ENCODE measurements around the gene TENM4. TPM values are rescaled to one million over a fixed set of nuclear protein-coding genes. Genes with fewer than 3 reads are reported as not detected.

TENM4 gene
- total RNA-seq, 2 experiments from 2014 or later, result not detected

DNA sequence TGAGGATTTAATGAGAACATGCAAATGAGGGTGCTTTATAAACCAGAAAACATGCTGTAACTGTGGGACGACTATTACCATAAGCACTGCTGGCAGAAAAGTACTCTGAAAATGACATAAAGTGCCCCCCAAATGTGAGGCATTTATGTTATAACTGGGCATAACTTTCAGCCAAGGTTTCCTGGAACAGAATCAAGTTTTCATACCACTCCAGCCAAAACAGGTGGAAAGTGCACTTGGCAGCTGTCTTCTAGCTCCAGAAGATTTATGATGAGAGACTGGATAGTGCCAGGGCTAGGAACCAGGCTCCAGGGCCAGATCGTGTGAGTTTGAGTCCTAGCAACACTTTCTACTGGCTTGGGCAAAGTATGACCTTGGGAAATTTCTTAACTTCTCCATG, 339.2 kb downstream of the TENM4 start:
- intact Hi-C loops (cut with micrococcal nuclease), result no loop called here
- ATAC-seq (no peak), DNase-seq (no peak)
- POLR2A ChIA-PET, result no interaction called here
- Mint-ChIP-seq H3K4me3 (no peak overlapping the region), H3K36me3 (ENCODE audit: low read depth) (no peaks in the 10 kb centered on the region), H3K27me3 (peaks cover 2% of the 10 kb centered on the region), H3K9me3 (no peaks in the 10 kb centered on the region), H3K4me1 (ENCODE audit: low read depth) (no peaks in the 10 kb centered on the region), H3K27ac (no peak overlapping the region)
- CTCF ChIA-PET, result interaction anchor here (4.4 kb wide), 1 partner anchor 456 kb away, joined by 25 read pairs; no protein-coding TSS in a partner anchor
- TF ChIP-seq, protein P1, sequence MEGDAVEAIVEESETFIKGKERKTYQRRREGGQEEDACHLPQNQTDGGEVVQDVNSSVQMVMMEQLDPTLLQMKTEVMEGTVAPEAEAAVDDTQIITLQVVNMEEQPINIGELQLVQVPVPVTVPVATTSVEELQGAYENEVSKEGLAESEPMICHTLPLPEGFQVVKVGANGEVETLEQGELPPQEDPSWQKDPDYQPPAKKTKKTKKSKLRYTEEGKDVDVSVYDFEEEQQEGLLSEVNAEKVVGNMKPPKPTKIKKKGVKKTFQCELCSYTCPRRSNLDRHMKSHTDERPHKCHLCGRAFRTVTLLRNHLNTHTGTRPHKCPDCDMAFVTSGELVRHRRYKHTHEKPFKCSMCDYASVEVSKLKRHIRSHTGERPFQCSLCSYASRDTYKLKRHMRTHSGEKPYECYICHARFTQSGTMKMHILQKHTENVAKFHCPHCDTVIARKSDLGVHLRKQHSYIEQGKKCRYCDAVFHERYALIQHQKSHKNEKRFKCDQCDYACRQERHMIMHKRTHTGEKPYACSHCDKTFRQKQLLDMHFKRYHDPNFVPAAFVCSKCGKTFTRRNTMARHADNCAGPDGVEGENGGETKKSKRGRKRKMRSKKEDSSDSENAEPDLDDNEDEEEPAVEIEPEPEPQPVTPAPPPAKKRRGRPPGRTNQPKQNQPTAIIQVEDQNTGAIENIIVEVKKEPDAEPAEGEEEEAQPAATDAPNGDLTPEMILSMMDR (IDR thresholded peaks at IDR 0.05), result no peak

DNA sequence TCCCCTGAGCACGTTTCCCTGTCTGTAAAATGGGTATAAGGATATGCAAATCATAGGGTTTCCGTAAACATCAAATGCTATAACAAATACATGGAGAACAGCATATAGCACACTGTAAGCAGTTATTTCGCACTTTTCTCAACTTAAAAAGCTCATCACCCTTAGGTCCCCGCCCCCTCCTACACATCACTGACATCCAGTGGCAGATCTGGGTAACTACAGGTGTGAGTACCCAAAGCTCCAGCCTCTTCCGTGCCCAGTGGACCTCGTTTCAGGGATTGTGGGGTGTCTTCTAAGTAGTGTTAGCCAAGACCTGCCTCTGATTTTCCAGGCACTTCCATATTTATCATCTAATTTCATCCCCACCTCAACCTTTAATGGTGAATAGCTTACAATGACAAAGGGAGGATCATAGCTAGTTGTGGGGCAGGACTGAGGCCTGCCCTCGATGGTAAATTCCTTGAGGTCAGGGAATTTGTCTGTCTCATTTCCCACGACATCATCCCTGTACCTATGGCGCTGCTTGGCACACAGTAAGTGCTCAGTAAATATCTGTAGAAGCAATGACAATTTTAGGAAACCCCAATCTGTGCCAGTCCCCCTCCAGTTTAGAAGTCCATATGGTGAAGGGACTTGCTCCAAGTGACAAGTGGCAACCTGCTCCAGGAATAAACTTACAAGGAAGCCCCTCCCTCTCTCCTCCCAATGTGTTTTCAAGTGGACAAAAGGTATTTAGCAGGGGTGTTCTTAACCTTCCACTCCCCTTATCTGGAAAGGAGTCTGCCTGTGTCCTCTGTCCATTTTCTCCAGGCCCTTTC, 340.5 kb downstream of the TENM4 start:
- TF ChIP-seq, protein P1 (IDR thresholded peaks at IDR 0.05), result peak; percentile 60
- H3K4me1 Mint-ChIP-seq (ENCODE audit: low read depth), result no peaks in the 10 kb centered on the region
- H3K9me3 Mint-ChIP-seq, result no peaks in the 10 kb centered on the region
- no peak overlapping the region for H3K4me3 Mint-ChIP-seq
- peaks cover 2% of the 10 kb centered on the region for H3K27me3 Mint-ChIP-seq
- no peak overlapping the region for H3K27ac Mint-ChIP-seq
- DNase-seq (peak; percentile 52), ATAC-seq (peak; percentile 74)
- CTCF ChIA-PET, result interaction anchor here (1.1 to 4.4 kb wide), 11 partner anchors 9 to 455 kb away, joined by 3 to 25 read pairs (median 4); no protein-coding TSS in a partner anchor
- H3K36me3 Mint-ChIP-seq (ENCODE audit: low read depth), result no peaks in the 10 kb centered on the region
- intact Hi-C loops (cut with micrococcal nuclease), result no loop called here
- POLR2A ChIA-PET, result no interaction called here

DNA sequence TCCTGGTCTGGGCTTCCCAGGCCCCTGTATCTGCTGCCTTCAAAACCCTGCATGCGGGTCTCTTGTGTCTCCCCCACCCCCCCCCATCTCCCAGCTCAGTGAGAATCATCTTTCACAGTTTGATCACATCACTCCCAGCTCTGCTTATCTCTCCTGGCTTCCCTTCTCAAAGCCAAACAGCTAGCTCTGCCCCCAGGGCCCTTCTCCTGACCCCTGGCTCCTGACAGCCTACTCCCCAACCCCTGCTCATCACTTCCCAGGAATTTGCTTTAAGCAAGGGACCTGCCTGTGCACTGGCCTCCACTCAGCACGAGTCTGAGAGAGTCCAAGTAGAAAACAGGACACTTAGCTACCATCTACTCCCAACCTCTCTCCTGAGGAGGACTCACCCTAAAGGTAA, 342.7 kb downstream of the TENM4 start:
- DNase-seq (no peak), ATAC-seq (no peak)
- no peak overlapping the region for H3K27ac Mint-ChIP-seq
- TF ChIP-seq, protein P1 (IDR thresholded peaks at IDR 0.05), result no peak
- H3K9me3 Mint-ChIP-seq, result no peaks in the 10 kb centered on the region
- intact Hi-C loops (cut with micrococcal nuclease), result no loop called here
- H3K4me1 Mint-ChIP-seq (ENCODE audit: low read depth), result no peaks in the 10 kb centered on the region
- ChIA-PET POLR2A (no interaction called here), CTCF (interaction anchor here (4.4 kb wide), 1 partner anchor 453 kb away, joined by 25 read pairs; no protein-coding TSS in a partner anchor)
- peaks cover 2% of the 10 kb centered on the region for H3K27me3 Mint-ChIP-seq
- H3K36me3 Mint-ChIP-seq (ENCODE audit: low read depth), result no peaks in the 10 kb centered on the region
- no peak overlapping the region for H3K4me3 Mint-ChIP-seq

DNA sequence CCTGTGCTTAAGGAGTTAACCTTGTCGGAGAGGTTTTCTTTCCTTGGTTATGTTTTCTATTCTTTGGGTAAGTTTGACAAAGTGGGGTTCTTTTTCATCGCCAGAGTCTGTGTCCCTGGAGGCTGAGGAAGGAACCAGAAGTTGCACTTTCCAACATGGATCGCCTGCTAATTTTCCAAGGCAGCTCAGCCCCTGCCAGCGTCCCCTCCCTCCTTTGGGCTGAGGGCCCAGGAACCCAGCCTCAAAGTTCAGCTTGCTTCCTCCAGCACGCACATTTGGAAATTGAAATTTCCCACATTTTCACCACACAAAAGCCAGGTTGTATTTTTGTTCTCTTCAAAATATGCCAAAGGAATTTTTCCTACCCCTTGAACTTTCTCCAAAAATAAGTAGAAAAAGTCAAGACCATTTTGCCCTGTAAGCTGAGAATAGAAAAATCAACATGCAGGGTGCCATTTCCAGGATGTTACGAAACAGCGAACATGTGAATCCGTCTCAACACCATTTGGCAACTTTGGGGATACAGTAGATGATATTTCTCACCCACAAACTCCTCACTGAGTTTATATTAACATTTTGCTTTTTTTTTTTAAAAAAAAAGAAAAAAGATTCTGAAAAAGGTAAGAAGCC, 343.5 kb downstream of the TENM4 start:
- no peak for DNase-seq
- TF ChIP-seq, protein P1 (IDR thresholded peaks at IDR 0.05), result no peak
- intact Hi-C loops (cut with micrococcal nuclease), result no loop called here
- H3K27me3 Mint-ChIP-seq, result peaks cover 2% of the 10 kb centered on the region
- POLR2A ChIA-PET, result no interaction called here
- CTCF ChIA-PET, result no interaction called here
- H3K27ac Mint-ChIP-seq, result no peak overlapping the region
- H3K4me1 Mint-ChIP-seq (ENCODE audit: low read depth), result no peaks in the 10 kb centered on the region
- no peak for ATAC-seq
- H3K4me3 Mint-ChIP-seq, result no peak overlapping the region
- no peaks in the 10 kb centered on the region for H3K36me3 Mint-ChIP-seq (ENCODE audit: low read depth)
- no peaks in the 10 kb centered on the region for H3K9me3 Mint-ChIP-seq

DNA sequence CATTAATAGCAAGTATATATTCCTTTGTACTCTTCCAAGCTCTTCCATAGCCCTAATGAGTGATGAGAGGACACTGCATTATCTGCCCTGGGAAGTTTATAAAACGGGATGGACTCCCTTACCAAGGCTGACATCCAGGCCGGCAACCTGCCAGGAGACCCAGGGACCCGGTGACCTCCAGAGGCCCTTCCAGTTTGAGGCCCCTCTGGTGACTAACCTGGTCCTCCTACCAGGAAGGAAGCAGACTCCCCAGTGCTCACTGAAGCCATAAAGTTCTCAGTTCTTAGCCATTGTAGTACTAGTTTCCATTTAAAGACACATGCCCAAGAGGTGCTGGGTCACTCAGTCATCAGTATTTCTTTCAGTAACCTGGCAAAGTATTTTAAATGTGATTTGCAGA, 345.4 kb downstream of the TENM4 start:
- Mint-ChIP-seq H3K4me1 (ENCODE audit: low read depth) (no peaks in the 10 kb centered on the region), H3K9me3 (no peaks in the 10 kb centered on the region), H3K27ac (no peak overlapping the region), H3K27me3 (peaks cover 2% of the 10 kb centered on the region), H3K4me3 (no peak overlapping the region), H3K36me3 (ENCODE audit: low read depth) (no peaks in the 10 kb centered on the region)
- intact Hi-C loops (cut with micrococcal nuclease), result no loop called here
- ChIA-PET CTCF (no interaction called here), POLR2A (no interaction called here)
- TF ChIP-seq, protein P1 (IDR thresholded peaks at IDR 0.05), result no peak
- ATAC-seq, result no peak
- no peak for DNase-seq

All from activated CD8-positive, alpha-beta T cell treated with anti-CD3 and anti-CD28 coated beads for 36 hours (primary cell).